Hepatocyte (in vitro differentiated cells): ENCODE data around the gene RASEF.
"Not testable (repeated sequence)": the region's sequence is repeated elsewhere in the genome, so short reads cannot be mapped to it uniquely, and the experiment has no call there.

Experiments used
- EZH2 ChIP-seq: fragments of 200-600 bp; sonication (generic); IDR thresholded peaks from 2 replicates; pipeline ENCODE4 v1.6.1; 2016; ENCODE audit warnings: antibody characterized with exemption, mild to moderate bottlenecking, borderline replicate concordance
- EZH2phosphoT487 ChIP-seq: fragments of 200-600 bp; sonication (generic); IDR thresholded peaks from one replicate; pipeline ENCODE4 v1.6.1; 2018; ENCODE audit warnings: antibody characterized with exemption, mild to moderate bottlenecking, low read depth, moderate library complexity; ENCODE audit not compliant: unreplicated experiment, severe bottlenecking
- TF ChIP-seq, protein P1 (sequence below): fragments of 200-600 bp; sonication (generic); IDR thresholded peaks from 2 replicates; pipeline ENCODE4 v1.5.1; 2016; ENCODE audit warnings: antibody characterized with exemption, mild to moderate bottlenecking; ENCODE audit not compliant: poor library complexity

DNA sequence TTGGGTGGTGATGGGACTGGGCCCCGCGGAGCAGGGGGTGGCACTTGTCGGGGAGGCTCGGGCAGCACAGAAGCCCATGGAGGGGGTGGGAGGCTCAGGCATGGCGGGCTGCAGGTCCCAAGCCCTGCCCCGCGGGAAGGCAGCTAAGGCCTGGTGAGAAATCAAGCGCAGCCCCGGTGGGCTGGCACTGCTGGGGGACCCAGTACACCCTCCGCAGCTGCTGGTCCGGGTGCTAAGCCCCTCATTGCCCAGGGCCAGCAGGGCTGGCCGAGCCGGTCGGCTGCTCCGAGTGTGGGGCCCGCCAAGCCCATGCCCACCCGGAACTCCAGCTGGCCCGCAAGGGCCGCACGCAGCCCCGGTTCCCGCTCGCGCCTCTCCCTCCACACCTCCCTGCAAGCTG, 30.4 kb upstream of the RASEF start:
- TF ChIP-seq, protein P1, sequence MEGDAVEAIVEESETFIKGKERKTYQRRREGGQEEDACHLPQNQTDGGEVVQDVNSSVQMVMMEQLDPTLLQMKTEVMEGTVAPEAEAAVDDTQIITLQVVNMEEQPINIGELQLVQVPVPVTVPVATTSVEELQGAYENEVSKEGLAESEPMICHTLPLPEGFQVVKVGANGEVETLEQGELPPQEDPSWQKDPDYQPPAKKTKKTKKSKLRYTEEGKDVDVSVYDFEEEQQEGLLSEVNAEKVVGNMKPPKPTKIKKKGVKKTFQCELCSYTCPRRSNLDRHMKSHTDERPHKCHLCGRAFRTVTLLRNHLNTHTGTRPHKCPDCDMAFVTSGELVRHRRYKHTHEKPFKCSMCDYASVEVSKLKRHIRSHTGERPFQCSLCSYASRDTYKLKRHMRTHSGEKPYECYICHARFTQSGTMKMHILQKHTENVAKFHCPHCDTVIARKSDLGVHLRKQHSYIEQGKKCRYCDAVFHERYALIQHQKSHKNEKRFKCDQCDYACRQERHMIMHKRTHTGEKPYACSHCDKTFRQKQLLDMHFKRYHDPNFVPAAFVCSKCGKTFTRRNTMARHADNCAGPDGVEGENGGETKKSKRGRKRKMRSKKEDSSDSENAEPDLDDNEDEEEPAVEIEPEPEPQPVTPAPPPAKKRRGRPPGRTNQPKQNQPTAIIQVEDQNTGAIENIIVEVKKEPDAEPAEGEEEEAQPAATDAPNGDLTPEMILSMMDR, result not testable (repeated sequence)
- not testable (repeated sequence) for TF ChIP-seq EZH2phosphoT487, EZH2
